Measurements from ENCODE around the gene HCK. TPM values are rescaled to one million over a fixed set of nuclear protein-coding genes. Genes with fewer than 3 reads are reported as not detected.

Gene HCK
- total RNA-seq, 1 donor = 0.36 TPM

GRCh38 chr20:32129863-32130262 lies 77.8 kb downstream of the HCK start:
- peaks cover 91% of the 10 kb centered on the region for H3K79me2 ChIP-seq (ENCODE audit: insufficient read depth, low read length)
- no peak for TF ChIP-seq CTCF (IDR thresholded peaks at IDR 0.05; ENCODE audit: extremely low read depth, low read depth, low read length)

GRCh38 chr20:32130352-32130751 lies 78.3 kb downstream of the HCK start:
- H3K79me2 ChIP-seq (ENCODE audit: insufficient read depth, low read length) = peaks cover 86% of the 10 kb centered on the region
- DNase-seq (ENCODE audit: insufficient read length, low spot score, missing footprints) = no peak
- no peak overlapping the region for H3K4me2 ChIP-seq (ENCODE audit: insufficient read depth, low read length)
- H4K20me1 ChIP-seq (ENCODE audit: insufficient read depth, low read length) = peaks cover 65% of the 10 kb centered on the region
- H3K4me3 ChIP-seq (ENCODE audit: insufficient read depth, low read length) = no peak overlapping the region
- no peaks in the 10 kb centered on the region for H3K4me1 ChIP-seq (ENCODE audit: insufficient read depth, low read length)
- H3K36me3 ChIP-seq (ENCODE audit: insufficient read depth, low read length) = peaks cover 1% of the 10 kb centered on the region
- H2AFZ ChIP-seq (ENCODE audit: low read length) = no peak overlapping the region
- TF ChIP-seq CTCF (IDR thresholded peaks at IDR 0.05; ENCODE audit: extremely low read depth, low read depth, low read length) = no peak
- no peaks in the 10 kb centered on the region for H3K9me3 ChIP-seq (ENCODE audit: low read depth, low read length)
- no peaks in the 10 kb centered on the region for H3K27me3 ChIP-seq (ENCODE audit: insufficient read depth, low read length)
- no peak overlapping the region for H3K27ac ChIP-seq (ENCODE audit: low read depth, low read length)

More at GRCh38 chr20:32129863-32130262, 77.8 kb downstream of the HCK start:
- Histone ChIP-seq H3K4me1 (ENCODE audit: insufficient read depth, low read length) (no peaks in the 10 kb centered on the region), H3K4me3 (ENCODE audit: insufficient read depth, low read length) (no peak overlapping the region), H3K4me2 (ENCODE audit: insufficient read depth, low read length) (no peak overlapping the region), H3K27me3 (ENCODE audit: insufficient read depth, low read length) (no peaks in the 10 kb centered on the region), H3K36me3 (ENCODE audit: insufficient read depth, low read length) (peaks cover 6% of the 10 kb centered on the region), H2AFZ (ENCODE audit: low read length) (no peak overlapping the region), H3K27ac (ENCODE audit: low read depth, low read length) (no peak overlapping the region), H4K20me1 (ENCODE audit: insufficient read depth, low read length) (peaks cover 70% of the 10 kb centered on the region), H3K9me3 (ENCODE audit: low read depth, low read length) (no peaks in the 10 kb centered on the region)
- DNase-seq (ENCODE audit: insufficient read length, low spot score, missing footprints) = no peak

- no peak overlapping the region for H2AFZ ChIP-seq (ENCODE audit: low read length)
- H3K36me3 ChIP-seq (ENCODE audit: insufficient read depth, low read length) = peaks cover 3% of the 10 kb centered on the region
- no peak overlapping the region for H3K27ac ChIP-seq (ENCODE audit: low read depth, low read length)
- H3K27me3 ChIP-seq (ENCODE audit: insufficient read depth, low read length) = no peaks in the 10 kb centered on the region
- no peaks in the 10 kb centered on the region for H3K4me1 ChIP-seq (ENCODE audit: insufficient read depth, low read length)
- TF ChIP-seq CTCF (IDR thresholded peaks at IDR 0.05; ENCODE audit: extremely low read depth, low read depth, low read length) = no peak
- no peak for DNase-seq (ENCODE audit: insufficient read length, low spot score, missing footprints)
- no peak overlapping the region for H3K4me3 ChIP-seq (ENCODE audit: insufficient read depth, low read length)
- peaks cover 67% of the 10 kb centered on the region for H4K20me1 ChIP-seq (ENCODE audit: insufficient read depth, low read length)
- peaks cover 82% of the 10 kb centered on the region for H3K79me2 ChIP-seq (ENCODE audit: insufficient read depth, low read length)
- no peak overlapping the region for H3K4me2 ChIP-seq (ENCODE audit: insufficient read depth, low read length)
- H3K9me3 ChIP-seq (ENCODE audit: low read depth, low read length) = no peaks in the 10 kb centered on the region
Observed at GRCh38 chr20:32130965-32131364, 78.9 kb downstream of the HCK start.

GRCh38 chr20:32132911-32133549 lies 81.0 kb downstream of the HCK start:
- H3K27ac ChIP-seq (ENCODE audit: low read depth, low read length) = no peak overlapping the region
- no peak for TF ChIP-seq CTCF (IDR thresholded peaks at IDR 0.05; ENCODE audit: extremely low read depth, low read depth, low read length)
- H4K20me1 ChIP-seq (ENCODE audit: insufficient read depth, low read length) = peaks cover 59% of the 10 kb centered on the region
- no peak for DNase-seq (ENCODE audit: insufficient read length, low spot score, missing footprints)
- no peak overlapping the region for H3K4me2 ChIP-seq (ENCODE audit: insufficient read depth, low read length)
- peaks cover 15% of the 10 kb centered on the region for H3K36me3 ChIP-seq (ENCODE audit: insufficient read depth, low read length)
- H3K27me3 ChIP-seq (ENCODE audit: insufficient read depth, low read length) = no peaks in the 10 kb centered on the region
- H3K79me2 ChIP-seq (ENCODE audit: insufficient read depth, low read length) = peaks cover 67% of the 10 kb centered on the region
- H3K9me3 ChIP-seq (ENCODE audit: low read depth, low read length) = no peaks in the 10 kb centered on the region
- no peaks in the 10 kb centered on the region for H3K4me1 ChIP-seq (ENCODE audit: insufficient read depth, low read length)
- no peak overlapping the region for H2AFZ ChIP-seq (ENCODE audit: low read length)
- no peak overlapping the region for H3K4me3 ChIP-seq (ENCODE audit: insufficient read depth, low read length)
